A549 (cell line): ENCODE results near the gene PCSK7. TPM values are rescaled to one million over a fixed set of nuclear protein-coding genes. Genes with fewer than 3 reads are reported as not detected.

Experiments used
- ATAC-seq, 2 experiments: fragments of 200-7000 bp in 1 of 2; fragments of >200 bp in 1 of 2; cut with Nextera tagmentation in 1 of 2; cut with Tn5 transposase in 1 of 2; 3 replicates each; pipeline versions ENCODE4 v1.8.0 to v1.9.1; 2018 to 2020; ENCODE audit warnings: mild to moderate bottlenecking in 1 of 2, moderate library complexity in 1 of 2
- CTCF ChIA-PET: fragments of 300-600 bp; sonication (Branson Sonifier 250); formaldehyde crosslinking; extraction: SDS; loops from one replicate; lab custom pipeline; 2021; ENCODE audit warnings: antibody characterized with exemption, inconsistent platforms; lab: Yijun Ruan, JAX
- POLR2A ChIA-PET: fragments of 350-600 bp; formaldehyde crosslinking; extraction: SDS; loops from one replicate; lab custom pipeline; 2021; ENCODE audit warnings: antibody characterized with exemption, inconsistent platforms; lab: Yijun Ruan, JAX
- DNase-seq, 2 experiments: peaks; one replicate each; pipeline versions ENCODE4 v3.0.0 to v3.0.0-alpha.2; 2011 to 2016; ENCODE audit warnings: low read depth in 1 of 2, low spot score in 1 of 2
- FAIRE-seq: peaks from 2 replicates; lab custom pipeline; 2011; peaks lifted over from hg19 to GRCh38; lab: Jason Lieb, UNC
- H3K27ac ChIP-seq, 2 experiments: fragments of >200 bp; sonication (Bioruptor Twin); formaldehyde crosslinking; 3 replicates each; pipeline ENCODE4 v1.5.1; 2016 to 2017
- H3K4me1 ChIP-seq: fragments of >200 bp; sonication (Bioruptor Twin); formaldehyde crosslinking; 3 replicates; pipeline ENCODE4 v1.6.1; 2016
- H3K4me2 ChIP-seq: fragments of >200 bp; sonication (Bioruptor Twin); formaldehyde crosslinking; 3 replicates; pipeline ENCODE4 v1.6.1; 2016
- H3K4me3 ChIP-seq: fragments of >200 bp; sonication (Bioruptor Twin); formaldehyde crosslinking; 3 replicates; pipeline ENCODE4 v1.5.1; 2016
- H3K9me3 ChIP-seq: fragments of >200 bp; sonication (Bioruptor Twin); formaldehyde crosslinking; 3 replicates; pipeline ENCODE4 v1.6.1; 2016
- BCL3 ChIP-seq: fragments of >200 bp; sonication (Bioruptor Twin); formaldehyde crosslinking; IDR thresholded peaks from 3 replicates; pipeline ENCODE4 v1.6.1; 2016
- CEBPB ChIP-seq, 2 experiments: fragments of >200 bp in 1 of 2; sonication (Bioruptor Twin) in 1 of 2; formaldehyde crosslinking in 1 of 2; IDR thresholded peaks; 2 replicates each; pipeline ENCODE4 v1.6.1; 2012 to 2016
- CTCF ChIP-seq: fragments of >200 bp; sonication (Bioruptor Twin); formaldehyde crosslinking; IDR thresholded peaks from 3 replicates; pipeline ENCODE4 v1.5.1; 2016
- E2F6 ChIP-seq: IDR thresholded peaks from 2 replicates; pipeline ENCODE4 v1.6.1; 2012; ENCODE audit warnings: low read depth, borderline replicate concordance
- EHF ChIP-seq: fragments of 250-450 bp; sonication (Bioruptor Pico); IDR thresholded peaks from 2 replicates; pipeline ENCODE4 v1.5.0; 2020; ENCODE audit warnings: mild to moderate bottlenecking
- EHMT2 ChIP-seq: fragments of 200-600 bp; sonication (generic); IDR thresholded peaks from 2 replicates; pipeline ENCODE4 v1.6.1; 2016; ENCODE audit warnings: antibody characterized with exemption, low read depth, mild to moderate bottlenecking, moderate library complexity
- ELK1 ChIP-seq: fragments of 150-350 bp; IDR thresholded peaks from 2 replicates; pipeline ENCODE4 v1.6.1; 2014; ENCODE audit warnings: low read depth, mild to moderate bottlenecking, low read length
- ESRRA ChIP-seq: fragments of 150-350 bp; IDR thresholded peaks from 2 replicates; pipeline ENCODE4 v1.6.1; 2014; ENCODE audit warnings: mild to moderate bottlenecking, low read length, borderline replicate concordance
- GATA3 ChIP-seq: IDR thresholded peaks from 2 replicates; pipeline ENCODE4 v1.6.1; 2012; ENCODE audit warnings: borderline replicate concordance
- HDAC2 ChIP-seq: fragments of 200-600 bp; sonication (generic); IDR thresholded peaks from 2 replicates; pipeline ENCODE4 v1.6.1; 2016
- HES2 ChIP-seq: fragments of >200 bp; sonication (Bioruptor Twin); formaldehyde crosslinking; IDR thresholded peaks from 2 replicates; pipeline ENCODE4 v1.6.1; 2016
- HOXB5 ChIP-seq: fragments of 250-450 bp; sonication (Bioruptor Pico); IDR thresholded peaks from 2 replicates; pipeline ENCODE4 v1.5.0; 2020; ENCODE audit warnings: mild to moderate bottlenecking, moderate library complexity
- MAFK ChIP-seq: fragments of 450-650 bp; IDR thresholded peaks from 2 replicates; pipeline ENCODE4 v1.6.1; 2014; ENCODE audit not compliant: partially characterized antibody
- MYC ChIP-seq: IDR thresholded peaks from 2 replicates; pipeline ENCODE4 v1.6.1; 2012; ENCODE audit warnings: mild to moderate bottlenecking, inconsistent platforms, low read length, improper control_type of control experiment, borderline replicate concordance
- POLR2A ChIP-seq: IDR thresholded peaks from 2 replicates; pipeline ENCODE4 v1.6.1; 2012; ENCODE audit warnings: mild to moderate bottlenecking, low read length
- RAD21 ChIP-seq, 2 experiments: fragments of >200 bp in 1 of 2; sonication (Bioruptor Twin) in 1 of 2; formaldehyde crosslinking in 1 of 2; IDR thresholded peaks in 1 of 2; conservative IDR thresholded peaks in 1 of 2; 2 replicates in 1 of 2; 3 replicates in 1 of 2; pipeline ENCODE4 v1.6.1; 2012 to 2018; ENCODE audit warnings: inconsistent platforms in 1 of 2
- REST ChIP-seq: fragments of 200-600 bp; sonication (generic); IDR thresholded peaks from 2 replicates; pipeline ENCODE4 v1.6.1; 2016; ENCODE audit warnings: antibody characterized with exemption, mild to moderate bottlenecking, moderate library complexity
- RFX5 ChIP-seq: fragments of 450-650 bp; IDR thresholded peaks from 2 replicates; pipeline ENCODE4 v1.7.1; 2014; ENCODE audit warnings: antibody characterized with exemption, mild to moderate bottlenecking, moderate library complexity
- RNF2 ChIP-seq: fragments of 200-600 bp; sonication (generic); IDR thresholded peaks from 2 replicates; pipeline ENCODE4 v1.6.1; 2016; ENCODE audit warnings: low read depth, mild to moderate bottlenecking, antibody characterized with exemption, moderate library complexity, borderline replicate concordance
- SMC3 ChIP-seq: fragments of >200 bp; sonication (Bioruptor Twin); formaldehyde crosslinking; IDR thresholded peaks from 3 replicates; pipeline ENCODE4 v1.6.1; 2018; ENCODE audit warnings: inconsistent platforms
- SREBF2 ChIP-seq: fragments of 450-650 bp; IDR thresholded peaks from 2 replicates; pipeline ENCODE4 v1.6.1; 2014; ENCODE audit warnings: mild to moderate bottlenecking, moderate library complexity
- ZC3H11A ChIP-seq: fragments of 450-650 bp; IDR thresholded peaks from 2 replicates; pipeline ENCODE4 v1.6.1; 2014; ENCODE audit warnings: antibody characterized with exemption, mild to moderate bottlenecking
- ZNF302 ChIP-seq: fragments of 250-450 bp; sonication (Bioruptor Pico); IDR thresholded peaks from 2 replicates; pipeline ENCODE4 v1.9.0; 2021; ENCODE audit warnings: inconsistent platforms, mild to moderate bottlenecking, moderate library complexity
- ZSCAN20 ChIP-seq: fragments of 250-450 bp; sonication (Bioruptor Pico); IDR thresholded peaks from 2 replicates; pipeline ENCODE4 v1.8.0; 2022; ENCODE audit warnings: mild to moderate bottlenecking, moderate library complexity
- WGBS: methylation state at CpG from one replicate; pipeline ENCODE4 v1.1.6; 2017; ENCODE audit errors: missing lambda C conversion rate; 5-methylcytosine and 5-hydroxymethylcytosine counted together
- polyA plus RNA-seq, 4 experiments: library from polyadenylated mRNA; depleted of rRNA in 3 of 4; stranded (reverse); fragments of >200 nt; fragmentation: RNase III in 1 of 4; extraction: RNeasy Plus Mini Kit Qiagen cat#74134 plus additional on column Dnase treatment in 1 of 4; gene quantifications; 2 replicates in 3 of 4; 3 replicates in 1 of 4; pipeline ENCODE4 v1.2.3, GENCODE V29; 2011 to 2017

The PCSK7 gene
- polyA plus RNA-seq, 2 of the 4 experiments (the other 2 are of a cell fraction): 9.8 to 17.8 TPM

GRCh38 chr11:117214404-117215110 lies 17.3 kb downstream of the PCSK7 start (continued):
- no peak for TF ChIP-seq BCL3
- TF ChIP-seq GATA3: no peak
- TF ChIP-seq RFX5: no peak

- H3K4me1 ChIP-seq: no peaks in the 10 kb centered on the region
- ATAC-seq: no peak
- no peaks in the 10 kb centered on the region for H3K9me3 ChIP-seq
- CTCF ChIA-PET: interaction anchor here (1.9 to 2.5 kb wide), 2 partner anchors 10 to 14 kb away, joined by 7 to 13 read pairs; no protein-coding TSS in a partner anchor
- POLR2A ChIA-PET: no interaction called here
- no peak for TF ChIP-seq EHMT2
- TF ChIP-seq HOXB5 (CRISPR knock-in tag): no peak
- TF ChIP-seq MAFK: no peak
- TF ChIP-seq CTCF: no peak
- TF ChIP-seq HDAC2: no peak
- no peak for DNase-seq
- no peak overlapping the region for H3K4me2 ChIP-seq
- no peak overlapping the region for H3K4me3 ChIP-seq
- H3K27ac ChIP-seq: no peak overlapping the region
- 83% methylated on average over 11 of the region's 11 CpGs for WGBS
- FAIRE-seq: no peak
Measured at GRCh38 chr11:117212697-117213355, 19.0 kb downstream of the PCSK7 start.

GRCh38 chr11:117210620-117211019 lies 21.3 kb downstream of the PCSK7 start:
- DNase-seq (no peak), FAIRE-seq (no peak), ATAC-seq (no peak)
- Histone ChIP-seq H3K4me3 (no peak overlapping the region), H3K4me1 (peaks cover 3% of the 10 kb centered on the region; the same call in 1 of the 3 replicates), H3K9me3 (no peaks in the 10 kb centered on the region), H3K4me2 (no peak overlapping the region), H3K27ac (no peak overlapping the region)
- CTCF ChIA-PET: interaction anchor here (0.9 to 2.7 kb wide), 5 partner anchors 9 to 419 kb away, joined by 3 to 10 read pairs (median 6); partner anchors contain the start of gene APOA5
- POLR2A ChIA-PET: no interaction called here
- WGBS: 98% methylated on average over 3 of the region's 3 CpGs
- TF ChIP-seq ESRRA: no peak
- TF ChIP-seq EHF (CRISPR knock-in tag): no peak
- TF ChIP-seq EHMT2: no peak
- TF ChIP-seq ELK1: no peak
- TF ChIP-seq RNF2: no peak
- TF ChIP-seq SMC3: no peak
- no peak for TF ChIP-seq ZSCAN20 (CRISPR knock-in tag)
- no peak for TF ChIP-seq CEBPB (IDR thresholded peaks at IDR 0.05)
- TF ChIP-seq POLR2A: no peak
- TF ChIP-seq GATA3: no peak
- TF ChIP-seq RAD21 (conservative IDR thresholded peaks at IDR 0.05 in 1 of 2, IDR thresholded peaks at IDR 0.05 in 1 of 2): no peak
- TF ChIP-seq SREBF2: no peak
- no peak for TF ChIP-seq E2F6
- TF ChIP-seq HES2: no peak
- no peak for TF ChIP-seq MYC
- TF ChIP-seq ZC3H11A: no peak
- no peak for TF ChIP-seq REST
- TF ChIP-seq ZNF302 (CRISPR knock-in tag): no peak
